A673 (cell line): ENCODE results near the gene GPR137.

Experiments used
- CTCF ChIP-seq: fragments of 300-800, 200-600 bp; sonication (generic); conservative IDR thresholded peaks from 2 replicates; pipeline ENCODE4 v1.5.1; 2017; ENCODE audit warnings: low read depth, mild to moderate bottlenecking, antibody characterized with exemption, low read length, moderate library complexity, mixed read lengths
- EZH2 ChIP-seq: fragments of 200-600 bp; sonication (generic); IDR thresholded peaks from 2 replicates; pipeline ENCODE4 v1.6.1; 2017; ENCODE audit warnings: borderline replicate concordance, low read depth, mild to moderate bottlenecking, mixed read lengths, antibody characterized with exemption, low read length; ENCODE audit not compliant: poor library complexity, severe bottlenecking

GRCh38 chr11:64281957-64282770 is 3.5 kb upstream of the GPR137 start:
- no peak for TF ChIP-seq EZH2
- no peak for TF ChIP-seq CTCF
